ENCODE measurements around the gene ASIC4. TPM values are rescaled to one million over a fixed set of nuclear protein-coding genes. Genes with fewer than 3 reads are reported as not detected.

The ASIC4 gene
- total and polyA plus RNA-seq, 2 of the 13 experiments (the other 11 are each of a cell fraction or from before 2014, with no cell fraction given), result 0.03 TPM; not detected in 1

GRCh38 chr2:219545943-219546352, 31.7 kb downstream of the ASIC4 start (continued):
- TF ChIP-seq PHF21A (CRISPR knock-in tag; IDR thresholded peaks at IDR 0.05) (no peak), NR2C2 (CRISPR knock-in tag; IDR thresholded peaks at IDR 0.05; ENCODE audit: borderline replicate concordance) (peak; percentile 40; the same call in 1 of the 2 replicates), SKIL (CRISPR knock-in tag; IDR thresholded peaks at IDR 0.05; ENCODE audit: borderline replicate concordance) (no peak), PHF8 (CRISPR knock-in tag; IDR thresholded peaks at IDR 0.05) (no peak), ZNF616 (CRISPR knock-in tag; IDR thresholded peaks at IDR 0.05; ENCODE audit: low read depth) (no peak), ZMYM4 (CRISPR knock-in tag; IDR thresholded peaks at IDR 0.05) (no peak), ZNF660 (CRISPR knock-in tag; IDR thresholded peaks at IDR 0.05; ENCODE audit: borderline replicate concordance, low read depth) (no peak), RBM22 (optimal IDR thresholded peaks at IDR 0.05; ENCODE audit: low read length) (no peak), ZNF883 (CRISPR knock-in tag; IDR thresholded peaks at IDR 0.05; ENCODE audit: not compliant biosample characterization) (no peak), CREBL2 (CRISPR knock-in tag; IDR thresholded peaks at IDR 0.05; ENCODE audit: borderline replicate concordance) (no peak), WIZ (CRISPR knock-in tag; IDR thresholded peaks at IDR 0.05) (no peak), ZNF841 (CRISPR knock-in tag; IDR thresholded peaks at IDR 0.05; ENCODE audit: borderline replicate concordance) (no peak), SKI (IDR thresholded peaks at IDR 0.05; ENCODE audit: partially characterized antibody) (no peak), ZNF646 (CRISPR knock-in tag; IDR thresholded peaks at IDR 0.05) (no peak), ZNF75D (CRISPR knock-in tag; IDR thresholded peaks at IDR 0.05; ENCODE audit: borderline replicate concordance) (no peak), CBX1 (IDR thresholded peaks at IDR 0.05; ENCODE audit: low read depth) (no peak), ZNF598 (CRISPR knock-in tag; IDR thresholded peaks at IDR 0.05; ENCODE audit: borderline replicate concordance) (no peak), RARA (CRISPR knock-in tag; IDR thresholded peaks at IDR 0.05) (peak; percentile 78), ZNF17 (CRISPR knock-in tag; IDR thresholded peaks at IDR 0.05) (no peak)

All from HepG2 (cell line).